GOT3 (cell line): ENCODE results near the gene GPR65.
A peak's percentile ranks its signal among the peaks of the same experiment; 100 is the strongest.
"Not testable (repeated sequence)": the region's sequence is repeated elsewhere in the genome, so short reads cannot be mapped to it uniquely, and the experiment has no call there.

ENCODE experiments used
- DNase-seq: peaks from one replicate; lab custom pipeline; 2025; ENCODE audit warnings: mixed read lengths; lab: John Stamatoyannopoulos, UW

The GPR65 gene

GRCh38 chr14:88004506-88005036 is 364 bp upstream of the GPR65 start:
- no peak for DNase-seq

GRCh38 chr14:88005978-88006851 is 1.3 kb downstream of the GPR65 start:
- no peak for DNase-seq

GRCh38 chr14:88007608-88008007 is 2.7 kb downstream of the GPR65 start:
- DNase-seq = no peak

- no peak for DNase-seq
Measured at GRCh38 chr14:88008039-88008742, 3.3 kb downstream of the GPR65 start.

GRCh38 chr14:88009486-88009885 is 4.6 kb downstream of the GPR65 start:
- no peak for DNase-seq

- no peak for DNase-seq
Measured at GRCh38 chr14:88010331-88010730, 5.4 kb downstream of the GPR65 start.

GRCh38 chr14:88012495-88012894 is 7.6 kb downstream of the GPR65 start:
- DNase-seq = no peak

GRCh38 chr14:88013750-88014349 is 8.9 kb downstream of the GPR65 start:
- DNase-seq = peak; percentile 3

- DNase-seq = no peak
Measured at GRCh38 chr14:88016768-88017167, 11.8 kb downstream of the GPR65 start.

- no peak for DNase-seq
Measured at GRCh38 chr14:88017535-88017934, 12.6 kb downstream of the GPR65 start.

- no peak for DNase-seq
Measured at GRCh38 chr14:88023658-88024187, 18.8 kb downstream of the GPR65 start.

GRCh38 chr14:88024252-88025086 is 19.5 kb downstream of the GPR65 start:
- not testable (repeated sequence) for DNase-seq

GRCh38 chr14:88025313-88025712 is 20.4 kb downstream of the GPR65 start:
- DNase-seq = no peak

- no peak for DNase-seq
Measured at GRCh38 chr14:88026890-88027289, 22.0 kb downstream of the GPR65 start.

- no peak for DNase-seq
Measured at GRCh38 chr14:88029500-88029899, 24.6 kb downstream of the GPR65 start.

GRCh38 chr14:88030079-88030478 is 25.1 kb downstream of the GPR65 start:
- no peak for DNase-seq

GRCh38 chr14:88030892-88031291 is 26.0 kb downstream of the GPR65 start:
- DNase-seq = no peak

- no peak for DNase-seq
Measured at GRCh38 chr14:88032373-88032772, 27.4 kb downstream of the GPR65 start.

GRCh38 chr14:88034076-88034475 is 29.1 kb downstream of the GPR65 start:
- DNase-seq = no peak

- DNase-seq = no peak
Measured at GRCh38 chr14:88036422-88036821, 31.5 kb downstream of the GPR65 start.

- no peak for DNase-seq
Measured at GRCh38 chr14:88037325-88037724, 32.4 kb downstream of the GPR65 start.
